Measurements from ENCODE around the gene PKIG.
"Not testable (repeated sequence)": the region's sequence is repeated elsewhere in the genome, so short reads cannot be mapped to it uniquely, and the experiment has no call there.

The PKIG gene

DNA sequence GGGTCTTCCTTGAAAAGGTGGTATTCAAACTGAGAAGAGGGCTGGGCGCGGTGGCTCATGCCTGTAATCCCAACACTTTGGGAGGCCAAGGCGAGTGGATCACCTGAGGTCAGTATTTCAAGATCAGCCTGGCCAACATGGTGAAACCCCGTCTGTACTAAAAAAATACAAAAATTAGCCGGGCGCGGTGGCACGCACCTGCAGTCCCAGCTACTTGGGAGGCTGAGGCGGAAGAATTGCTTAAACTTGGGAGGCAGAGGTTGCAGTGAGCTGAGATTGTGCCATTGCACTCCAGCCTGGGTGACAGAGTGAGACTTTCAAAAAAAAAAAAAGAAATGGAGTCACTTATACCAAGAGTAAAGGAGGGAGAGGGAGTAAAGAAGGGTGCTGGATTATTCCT, 5.9 kb downstream of the PKIG start:
- no CpG with 5 or more reads among the region's 9 CpGs for WGBS, 2 donors (ENCODE audit: extremely low coverage in 2 of 2, insufficient read length in 2 of 2, insufficient replicate concordance in 1 of 2)
- H3K4me2 ChIP-seq (ENCODE audit: insufficient read depth, low read length, poor library complexity, severe bottlenecking); H3K9me3 ChIP-seq (replicated peaks in 1 of 2; ENCODE audit: control insufficient read depth in 2 of 2, insufficient read depth in 1 of 2, low read depth in 1 of 2, low read length in 2 of 2); H2BK5ac ChIP-seq (ENCODE audit: low read length); H2BK12ac ChIP-seq (ENCODE audit: low read length); H4K91ac ChIP-seq (ENCODE audit: low read depth, low read length, poor library complexity); H2BK15ac ChIP-seq (ENCODE audit: low read length); H2BK120ac ChIP-seq (ENCODE audit: low read depth, low read length); H3K27me3 ChIP-seq (ENCODE audit: control insufficient read depth in 3 of 3, insufficient read depth in 3 of 3, low read depth in 1 of 3, low read length in 3 of 3); H3K4me1 ChIP-seq (ENCODE audit: control insufficient read depth in 2 of 2, insufficient read depth in 1 of 2, low read depth in 1 of 2, low read length in 2 of 2); H3K4ac ChIP-seq (ENCODE audit: low read length); H3K79me1 ChIP-seq (ENCODE audit: low read depth, low read length); H3K18ac ChIP-seq (ENCODE audit: low read length); H3K23ac ChIP-seq (ENCODE audit: low read depth, low read length, poor library complexity); H4K8ac ChIP-seq (ENCODE audit: low read depth, low read length); H3K27ac ChIP-seq (replicated peaks; ENCODE audit: low read length); H3K4me3 ChIP-seq (ENCODE audit: low read length in 2 of 2); H2AK5ac ChIP-seq (ENCODE audit: low read depth, low read length); H2AFZ ChIP-seq (ENCODE audit: low read length); DNase-seq (ENCODE audit: low spot score); H3K9ac ChIP-seq (ENCODE audit: low read depth, low read length, poor library complexity); H3K14ac ChIP-seq (ENCODE audit: low read length): not testable (repeated sequence)
- H3K36me3 ChIP-seq (replicated peaks in 1 of 2; ENCODE audit: control insufficient read depth in 2 of 2, insufficient read depth in 2 of 2, low read length in 2 of 2), result peaks cover 7 to 29% of the 10 kb centered on the region in 2 donors

DNA sequence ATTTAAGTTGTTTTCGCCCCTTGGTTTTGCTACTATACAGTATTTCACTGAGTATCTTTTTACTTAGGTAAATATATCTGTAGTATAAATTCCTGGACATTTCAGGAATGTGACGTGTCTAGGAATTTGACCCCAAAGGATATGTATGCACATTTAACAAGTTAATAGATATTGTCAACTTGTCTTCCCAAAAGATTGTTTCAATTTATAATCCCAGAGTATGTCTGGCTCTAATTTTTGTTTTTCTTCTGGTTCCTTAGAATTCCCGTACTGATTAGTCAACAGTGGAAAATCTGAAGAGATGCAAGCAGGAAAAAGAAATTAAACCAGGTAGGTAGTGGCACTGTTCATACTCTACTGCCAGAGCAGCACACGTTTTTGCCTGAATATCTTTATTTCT, 7.2 kb downstream of the PKIG start:
- Histone ChIP-seq H2BK5ac (ENCODE audit: low read length) (no peak overlapping the region), H3K4ac (ENCODE audit: low read length) (no peak overlapping the region), H3K36me3 (replicated peaks in 1 of 2; ENCODE audit: control insufficient read depth in 2 of 2, insufficient read depth in 2 of 2, low read length in 2 of 2) (peaks cover 7 to 29% of the 10 kb centered on the region in 2 donors), H3K23ac (ENCODE audit: low read depth, low read length, poor library complexity) (no peak overlapping the region), H3K27me3 (ENCODE audit: control insufficient read depth in 3 of 3, insufficient read depth in 3 of 3, low read depth in 1 of 3, low read length in 3 of 3) (no peaks in the 10 kb centered on the region), H2AK5ac (ENCODE audit: low read depth, low read length) (no peak overlapping the region), H4K91ac (ENCODE audit: low read depth, low read length, poor library complexity) (no peak overlapping the region), H2BK12ac (ENCODE audit: low read length) (no peak overlapping the region), H3K4me1 (ENCODE audit: control insufficient read depth in 2 of 2, insufficient read depth in 1 of 2, low read depth in 1 of 2, low read length in 2 of 2) (no peaks in the 10 kb centered on the region), H3K18ac (ENCODE audit: low read length) (no peak overlapping the region), H3K14ac (ENCODE audit: low read length) (no peak overlapping the region), H3K9me3 (replicated peaks in 1 of 2; ENCODE audit: control insufficient read depth in 2 of 2, insufficient read depth in 1 of 2, low read depth in 1 of 2, low read length in 2 of 2) (no peaks in the 10 kb centered on the region), H3K4me3 (ENCODE audit: low read length in 2 of 2) (no peak overlapping the region), H2AFZ (ENCODE audit: low read length) (no peak overlapping the region), H2BK120ac (ENCODE audit: low read depth, low read length) (no peak overlapping the region), H2BK15ac (ENCODE audit: low read length) (no peak overlapping the region), H3K9ac (ENCODE audit: low read depth, low read length, poor library complexity) (no peak overlapping the region), H4K8ac (ENCODE audit: low read depth, low read length) (no peak overlapping the region), H3K79me1 (ENCODE audit: low read depth, low read length) (no peaks in the 10 kb centered on the region), H3K4me2 (ENCODE audit: insufficient read depth, low read length, poor library complexity, severe bottlenecking) (no peak overlapping the region), H3K27ac (replicated peaks; ENCODE audit: low read length) (no peak overlapping the region)
- no peak for DNase-seq (ENCODE audit: low spot score)
- no CpG with 5 or more reads among the region's 4 CpGs for WGBS, 2 donors (ENCODE audit: extremely low coverage in 2 of 2, insufficient read length in 2 of 2, insufficient replicate concordance in 1 of 2)

DNA sequence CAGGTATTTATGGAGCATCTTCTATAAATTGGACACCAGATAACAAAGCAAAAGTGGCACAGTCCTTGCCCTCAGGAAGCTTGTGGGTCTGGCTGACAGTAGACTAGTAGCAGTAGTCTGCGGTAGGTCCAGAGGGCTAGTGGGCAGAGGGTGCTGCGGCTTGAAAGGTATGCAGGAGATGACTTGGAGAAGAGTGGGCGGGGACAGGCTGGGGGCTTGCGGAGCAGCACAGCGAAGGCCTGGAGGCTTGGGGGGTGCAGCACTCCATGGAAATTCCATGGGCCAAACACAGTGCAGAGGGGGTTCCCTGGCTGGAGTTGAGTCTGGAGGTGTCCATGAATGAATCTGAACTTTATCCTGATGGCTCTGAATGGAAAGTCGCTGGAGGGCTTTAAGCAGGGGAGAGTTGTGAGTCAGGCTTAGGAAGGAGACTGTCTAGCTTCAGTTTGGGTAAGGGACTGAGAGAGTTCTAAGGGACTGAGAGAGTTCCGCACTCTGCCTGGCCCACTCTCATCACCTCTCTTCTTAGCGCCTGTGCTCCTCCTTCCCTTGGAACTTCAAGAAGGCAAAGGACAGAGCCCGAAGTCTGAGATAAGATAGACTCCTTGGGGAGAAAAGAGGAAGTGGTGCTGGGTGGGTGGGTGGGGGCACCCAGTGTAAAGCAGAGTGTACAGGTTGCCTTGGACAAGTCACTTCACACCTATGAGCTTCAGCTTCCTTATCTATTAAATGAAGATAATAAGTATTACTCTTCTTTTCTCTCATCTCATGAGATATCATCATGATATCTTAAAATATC, 8.8 kb downstream of the PKIG start:
- Histone ChIP-seq H2BK15ac (ENCODE audit: low read length) (no peak overlapping the region), H2BK12ac (ENCODE audit: low read length) (no peak overlapping the region), H3K9ac (ENCODE audit: low read depth, low read length, poor library complexity) (no peak overlapping the region), H3K4ac (ENCODE audit: low read length) (no peak overlapping the region), H3K4me2 (ENCODE audit: insufficient read depth, low read length, poor library complexity, severe bottlenecking) (no peak overlapping the region), H3K27ac (replicated peaks; ENCODE audit: low read length) (no peak overlapping the region), H2BK120ac (ENCODE audit: low read depth, low read length) (no peak overlapping the region), H2BK5ac (ENCODE audit: low read length) (no peak overlapping the region), H4K91ac (ENCODE audit: low read depth, low read length, poor library complexity) (no peak overlapping the region), H3K14ac (ENCODE audit: low read length) (no peak overlapping the region), H3K36me3 (replicated peaks in 1 of 2; ENCODE audit: control insufficient read depth in 2 of 2, insufficient read depth in 2 of 2, low read length in 2 of 2) (peaks cover 5 to 29% of the 10 kb centered on the region in 2 donors), H3K9me3 (replicated peaks in 1 of 2; ENCODE audit: control insufficient read depth in 2 of 2, insufficient read depth in 1 of 2, low read depth in 1 of 2, low read length in 2 of 2) (no peaks in the 10 kb centered on the region), H2AK5ac (ENCODE audit: low read depth, low read length) (no peak overlapping the region), H3K4me1 (ENCODE audit: control insufficient read depth in 2 of 2, insufficient read depth in 1 of 2, low read depth in 1 of 2, low read length in 2 of 2) (no peaks in the 10 kb centered on the region), H3K18ac (ENCODE audit: low read length) (no peak overlapping the region), H3K4me3 (ENCODE audit: low read length in 2 of 2) (no peak overlapping the region), H3K23ac (ENCODE audit: low read depth, low read length, poor library complexity) (no peak overlapping the region), H3K79me1 (ENCODE audit: low read depth, low read length) (no peaks in the 10 kb centered on the region), H4K8ac (ENCODE audit: low read depth, low read length) (no peak overlapping the region), H3K27me3 (ENCODE audit: control insufficient read depth in 3 of 3, insufficient read depth in 3 of 3, low read depth in 1 of 3, low read length in 3 of 3) (no peaks in the 10 kb centered on the region), H2AFZ (ENCODE audit: low read length) (no peak overlapping the region)
- no CpG with 5 or more reads among the region's 9 CpGs for WGBS, 2 donors (ENCODE audit: extremely low coverage in 2 of 2, insufficient read length in 2 of 2, insufficient replicate concordance in 1 of 2)
- no peak for DNase-seq (ENCODE audit: low spot score)

DNA sequence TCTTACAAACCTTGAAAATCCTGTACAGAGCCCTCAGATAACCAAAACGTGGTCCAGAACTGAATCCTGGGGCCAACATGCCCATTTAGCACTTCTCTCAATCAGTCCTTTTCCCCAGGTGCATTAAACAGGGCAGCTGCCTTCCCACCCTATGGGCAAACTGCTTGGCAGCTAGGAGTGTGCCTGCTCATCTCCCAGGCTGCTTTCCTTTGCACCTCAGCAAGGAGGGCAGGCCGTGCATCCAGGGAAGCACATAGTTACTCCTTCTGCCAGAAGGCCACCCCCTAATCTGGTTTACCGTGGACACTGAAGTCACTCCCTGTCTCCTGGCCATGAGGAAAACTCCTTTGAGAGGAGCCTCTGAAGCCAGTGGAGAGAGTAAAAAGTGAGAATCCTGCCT, 10.0 kb downstream of the PKIG start:
- Histone ChIP-seq H3K4me3 (ENCODE audit: low read length in 2 of 2) (no peak overlapping the region), H3K18ac (ENCODE audit: low read length) (no peak overlapping the region)

More for the DNA sequence above, 10.0 kb downstream of the PKIG start:
- Histone ChIP-seq H4K8ac (ENCODE audit: low read depth, low read length) (no peak overlapping the region), H2BK15ac (ENCODE audit: low read length) (no peak overlapping the region), H3K4me2 (ENCODE audit: insufficient read depth, low read length, poor library complexity, severe bottlenecking) (no peak overlapping the region), H3K27me3 (ENCODE audit: control insufficient read depth in 3 of 3, insufficient read depth in 3 of 3, low read depth in 1 of 3, low read length in 3 of 3) (no peaks in the 10 kb centered on the region), H2BK120ac (ENCODE audit: low read depth, low read length) (no peak overlapping the region), H4K91ac (ENCODE audit: low read depth, low read length, poor library complexity) (no peak overlapping the region), H3K23ac (ENCODE audit: low read depth, low read length, poor library complexity) (no peak overlapping the region), H2BK5ac (ENCODE audit: low read length) (no peak overlapping the region), H2AK5ac (ENCODE audit: low read depth, low read length) (no peak overlapping the region), H2BK12ac (ENCODE audit: low read length) (no peak overlapping the region), H3K4ac (ENCODE audit: low read length) (no peak overlapping the region), H3K27ac (replicated peaks; ENCODE audit: low read length) (no peak overlapping the region), H2AFZ (ENCODE audit: low read length) (no peak overlapping the region), H3K79me1 (ENCODE audit: low read depth, low read length) (no peaks in the 10 kb centered on the region), H3K36me3 (replicated peaks in 1 of 2; ENCODE audit: control insufficient read depth in 2 of 2, insufficient read depth in 2 of 2, low read length in 2 of 2) (peaks cover 5 to 29% of the 10 kb centered on the region in 2 donors), H3K9me3 (replicated peaks in 1 of 2; ENCODE audit: control insufficient read depth in 2 of 2, insufficient read depth in 1 of 2, low read depth in 1 of 2, low read length in 2 of 2) (no peaks in the 10 kb centered on the region), H3K14ac (ENCODE audit: low read length) (no peak overlapping the region), H3K9ac (ENCODE audit: low read depth, low read length, poor library complexity) (peak overlapping the region; percentile 34), H3K4me1 (ENCODE audit: control insufficient read depth in 2 of 2, insufficient read depth in 1 of 2, low read depth in 1 of 2, low read length in 2 of 2) (no peaks in the 10 kb centered on the region)
- no CpG with 5 or more reads among the region's 3 CpGs for WGBS, 2 donors (ENCODE audit: extremely low coverage in 2 of 2, insufficient read length in 2 of 2, insufficient replicate concordance in 1 of 2)
- DNase-seq (ENCODE audit: low spot score), result no peak

Data from neuronal stem cell (in vitro differentiated cells).